Endothelial cell (in vitro differentiated cells): Measurements from ENCODE around the gene CFAP54. TPM values are rescaled to one million over a fixed set of nuclear protein-coding genes. Genes with fewer than 3 reads are reported as not detected.

ENCODE experiments used
- DNase-seq: peaks from one replicate; pipeline ENCODE4 v3.0.0; 2021; ENCODE audit warnings: low spot score
- H3K27ac Mint-ChIP-seq: one replicate; pipeline ENCODE4 v1.8.0; 2021; ENCODE audit warnings: mixed read lengths, inconsistent platforms; ENCODE audit not compliant: unreplicated experiment
- H3K27me3 Mint-ChIP-seq: one replicate; pipeline ENCODE4 v1.8.0; 2021; ENCODE audit warnings: mild to moderate bottlenecking, moderate library complexity, mixed read lengths, inconsistent platforms; ENCODE audit not compliant: unreplicated experiment
- H3K36me3 Mint-ChIP-seq: one replicate; pipeline ENCODE4 v1.8.0; 2021; ENCODE audit warnings: mild to moderate bottlenecking, low read depth, mixed read lengths, inconsistent platforms; ENCODE audit not compliant: unreplicated experiment
- H3K4me1 Mint-ChIP-seq: one replicate; pipeline ENCODE4 v1.8.0; 2021; ENCODE audit warnings: mild to moderate bottlenecking, mixed read lengths, inconsistent platforms; ENCODE audit not compliant: unreplicated experiment
- H3K4me3 Mint-ChIP-seq: one replicate; pipeline ENCODE4 v1.8.0; 2021; ENCODE audit warnings: mild to moderate bottlenecking, mixed read lengths, inconsistent platforms; ENCODE audit not compliant: unreplicated experiment
- H3K9me3 Mint-ChIP-seq: one replicate; pipeline ENCODE4 v1.8.0; 2021; ENCODE audit warnings: mixed read lengths, inconsistent platforms; ENCODE audit not compliant: unreplicated experiment
- total RNA-seq: library from RNA; stranded (reverse); fragmentation: NEBNext Ultra II Directional; extraction: Animal tissue kit (Norgen Biotek cat#: 25700); gene quantifications from one replicate; pipeline ENCODE4 v1.2.1, GENCODE V29; 2021; ENCODE audit not compliant: unreplicated experiment
- TF ChIP-seq, protein P1 (sequence below): fragments of 200-600 bp; sonication (generic); IDR thresholded peaks from one replicate; pipeline ENCODE4 v1.5.0; 2021; ENCODE audit warnings: antibody characterized with exemption; ENCODE audit not compliant: unreplicated experiment

CFAP54 gene
- total RNA-seq, 1 donor from 2014 or later: 2.5 TPM

GRCh38 chr12:96447256-96447655 is 42.1 kb upstream of the CFAP54 start:
- no peak overlapping the region for H3K4me3 Mint-ChIP-seq
- peak overlapping the region; percentile 99 for H3K27ac Mint-ChIP-seq

DNA sequence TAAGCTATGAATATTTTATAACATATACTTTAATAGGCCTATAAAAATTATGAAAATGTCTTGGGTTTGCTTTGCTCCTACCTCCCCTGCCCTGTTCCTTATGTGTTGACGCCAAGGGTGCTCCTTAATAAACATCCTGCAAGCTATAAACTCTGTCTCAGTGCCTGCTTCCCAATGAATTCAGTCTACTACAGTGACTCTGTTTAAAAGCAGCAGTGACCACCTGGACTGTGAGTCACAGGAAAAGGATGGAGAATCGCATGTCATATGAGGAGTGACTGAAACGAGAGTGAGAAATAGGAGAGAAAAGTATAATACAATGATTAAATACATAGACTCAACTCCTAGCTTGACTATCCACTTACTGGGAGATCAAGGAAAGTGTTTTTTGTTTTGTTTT is 41.1 kb upstream of the CFAP54 start:
- H3K27ac Mint-ChIP-seq: peak overlapping the region; percentile 94
- H3K4me3 Mint-ChIP-seq: no peak overlapping the region
- TF ChIP-seq, protein P1, sequence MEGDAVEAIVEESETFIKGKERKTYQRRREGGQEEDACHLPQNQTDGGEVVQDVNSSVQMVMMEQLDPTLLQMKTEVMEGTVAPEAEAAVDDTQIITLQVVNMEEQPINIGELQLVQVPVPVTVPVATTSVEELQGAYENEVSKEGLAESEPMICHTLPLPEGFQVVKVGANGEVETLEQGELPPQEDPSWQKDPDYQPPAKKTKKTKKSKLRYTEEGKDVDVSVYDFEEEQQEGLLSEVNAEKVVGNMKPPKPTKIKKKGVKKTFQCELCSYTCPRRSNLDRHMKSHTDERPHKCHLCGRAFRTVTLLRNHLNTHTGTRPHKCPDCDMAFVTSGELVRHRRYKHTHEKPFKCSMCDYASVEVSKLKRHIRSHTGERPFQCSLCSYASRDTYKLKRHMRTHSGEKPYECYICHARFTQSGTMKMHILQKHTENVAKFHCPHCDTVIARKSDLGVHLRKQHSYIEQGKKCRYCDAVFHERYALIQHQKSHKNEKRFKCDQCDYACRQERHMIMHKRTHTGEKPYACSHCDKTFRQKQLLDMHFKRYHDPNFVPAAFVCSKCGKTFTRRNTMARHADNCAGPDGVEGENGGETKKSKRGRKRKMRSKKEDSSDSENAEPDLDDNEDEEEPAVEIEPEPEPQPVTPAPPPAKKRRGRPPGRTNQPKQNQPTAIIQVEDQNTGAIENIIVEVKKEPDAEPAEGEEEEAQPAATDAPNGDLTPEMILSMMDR: no peak
- H3K27me3 Mint-ChIP-seq: peaks cover 11% of the 10 kb centered on the region
- DNase-seq: no peak
- no peaks in the 10 kb centered on the region for H3K36me3 Mint-ChIP-seq
- H3K9me3 Mint-ChIP-seq: no peaks in the 10 kb centered on the region
- H3K4me1 Mint-ChIP-seq: peaks cover 33% of the 10 kb centered on the region

More at GRCh38 chr12:96447256-96447655, 42.1 kb upstream of the CFAP54 start:
- no peak for DNase-seq
- Mint-ChIP-seq H3K27me3 (peaks cover 13% of the 10 kb centered on the region), H3K9me3 (no peaks in the 10 kb centered on the region), H3K36me3 (no peaks in the 10 kb centered on the region), H3K4me1 (peaks cover 40% of the 10 kb centered on the region)
- TF ChIP-seq, protein P1: no peak

GRCh38 chr12:96452261-96452922 is 37.0 kb upstream of the CFAP54 start:
- Mint-ChIP-seq H3K9me3 (no peaks in the 10 kb centered on the region), H3K27me3 (peaks cover 6% of the 10 kb centered on the region)
- TF ChIP-seq, protein P1: no peak

GRCh38 chr12:96454396-96454795 is 35.0 kb upstream of the CFAP54 start:
- no peak overlapping the region for H3K27ac Mint-ChIP-seq
- peaks cover 6% of the 10 kb centered on the region for H3K27me3 Mint-ChIP-seq
- DNase-seq: no peak
- H3K4me1 Mint-ChIP-seq: peaks cover 8% of the 10 kb centered on the region
- TF ChIP-seq, protein P1: no peak
- no peaks in the 10 kb centered on the region for H3K36me3 Mint-ChIP-seq
- H3K4me3 Mint-ChIP-seq: no peak overlapping the region
- H3K9me3 Mint-ChIP-seq: no peaks in the 10 kb centered on the region

More at GRCh38 chr12:96452261-96452922, 37.0 kb upstream of the CFAP54 start:
- Mint-ChIP-seq H3K27ac (no peak overlapping the region), H3K4me3 (no peak overlapping the region), H3K36me3 (no peaks in the 10 kb centered on the region), H3K4me1 (peaks cover 12% of the 10 kb centered on the region)
- no peak for DNase-seq

- no peak for DNase-seq
- no peaks in the 10 kb centered on the region for H3K36me3 Mint-ChIP-seq
- no peaks in the 10 kb centered on the region for H3K9me3 Mint-ChIP-seq
- H3K4me1 Mint-ChIP-seq: peaks cover 8% of the 10 kb centered on the region
- peak overlapping the region; percentile 44 for H3K27ac Mint-ChIP-seq
- no peak overlapping the region for H3K4me3 Mint-ChIP-seq
- H3K27me3 Mint-ChIP-seq: peaks cover 6% of the 10 kb centered on the region
- TF ChIP-seq, protein P1: no peak
These were observed 33.0 kb upstream of the CFAP54 start for GRCh38 chr12:96456265-96456974.
